SK-N-MC (cell line): ENCODE data around the gene SYNE1.

ENCODE experiments used
- DNase-seq: peaks from one replicate; pipeline ENCODE4 v3.0.0-alpha.2; 2011; ENCODE audit warnings: low read depth, low spot score
- H3K27ac ChIP-seq: fragments of 200-600 bp; sonication (generic); 2 replicates; pipeline ENCODE4 v1.5.1; 2016; ENCODE audit warnings: mixed run types
- H3K36me3 ChIP-seq: fragments of 200-600 bp; sonication (generic); 2 replicates; pipeline ENCODE4 v1.6.1; 2017; ENCODE audit warnings: antibody characterized with exemption, low read length, mixed read lengths; ENCODE audit not compliant: insufficient read depth
- H3K4me3 ChIP-seq: fragments of 200-600 bp; sonication (generic); 2 replicates; pipeline ENCODE4 v1.5.1; 2016
- H3K9ac ChIP-seq: fragments of 200-600 bp; sonication (generic); 2 replicates; pipeline ENCODE4 v1.8.0; 2017; ENCODE audit warnings: mixed run types, mixed read lengths; ENCODE audit not compliant: insufficient read length
- H3K9me3 ChIP-seq: fragments of 200-600 bp; sonication (generic); 2 replicates; pipeline ENCODE4 v1.6.1; 2017; ENCODE audit warnings: low read depth, mild to moderate bottlenecking, antibody characterized with exemption, low read length, moderate library complexity, mixed read lengths
- EZH2 ChIP-seq: fragments of 200-600 bp; sonication (generic); IDR thresholded peaks from one replicate; pipeline ENCODE4 v1.6.1; 2017; ENCODE audit warnings: antibody characterized with exemption
- FOXP2 ChIP-seq: optimal IDR thresholded peaks from 2 replicates; pipeline ENCODE3; 2011; ENCODE audit warnings: mild to moderate bottlenecking, moderate library complexity; ENCODE audit not compliant: insufficient read depth; ENCODE audit errors: extremely low read length, control extremely low read depth
- POLR2AphosphoS5 ChIP-seq: IDR thresholded peaks from 2 replicates; pipeline ENCODE4 v1.6.1; 2012; ENCODE audit warnings: mild to moderate bottlenecking, low read depth, low read length, borderline replicate concordance

The SYNE1 gene

GRCh38 chr6:152155792-152156191 lies 481.4 kb downstream of the SYNE1 start:
- Histone ChIP-seq H3K9me3 (no peaks in the 10 kb centered on the region), H3K27ac (no peak overlapping the region), H3K4me3 (no peak overlapping the region), H3K36me3 (no peaks in the 10 kb centered on the region), H3K9ac (no peak overlapping the region)
- TF ChIP-seq POLR2AphosphoS5, result no peak
- no peak for TF ChIP-seq FOXP2
- TF ChIP-seq EZH2, result no peak
- DNase-seq, result no peak

GRCh38 chr6:152154559-152155356 lies 482.4 kb downstream of the SYNE1 start:
- no peaks in the 10 kb centered on the region for H3K36me3 ChIP-seq
- DNase-seq, result no peak

GRCh38 chr6:152151920-152152319 lies 485.2 kb downstream of the SYNE1 start:
- H3K36me3 ChIP-seq, result no peaks in the 10 kb centered on the region; the same call in 1 of the 2 replicates
- no peak overlapping the region for H3K27ac ChIP-seq
- no peak overlapping the region for H3K9ac ChIP-seq
- no peaks in the 10 kb centered on the region for H3K9me3 ChIP-seq
- DNase-seq, result no peak
- TF ChIP-seq EZH2, result no peak
- H3K4me3 ChIP-seq, result no peak overlapping the region

More at GRCh38 chr6:152154559-152155356, 482.4 kb downstream of the SYNE1 start:
- H3K4me3 ChIP-seq, result no peak overlapping the region
- H3K27ac ChIP-seq, result no peak overlapping the region
- no peak overlapping the region for H3K9ac ChIP-seq
- no peaks in the 10 kb centered on the region for H3K9me3 ChIP-seq
- TF ChIP-seq FOXP2 (no peak), POLR2AphosphoS5 (no peak), EZH2 (no peak)

GRCh38 chr6:152150196-152150595 lies 487.0 kb downstream of the SYNE1 start:
- no peak overlapping the region for H3K27ac ChIP-seq
- H3K9ac ChIP-seq, result no peak overlapping the region
- no peak for TF ChIP-seq EZH2
- TF ChIP-seq POLR2AphosphoS5, result no peak
- TF ChIP-seq FOXP2, result no peak
- no peak for DNase-seq
- H3K36me3 ChIP-seq, result no peaks in the 10 kb centered on the region; the same call in 1 of the 2 replicates
- H3K9me3 ChIP-seq, result no peaks in the 10 kb centered on the region
- H3K4me3 ChIP-seq, result no peak overlapping the region

- Histone ChIP-seq H3K9me3 (no peaks in the 10 kb centered on the region), H3K9ac (no peak overlapping the region), H3K27ac (no peak overlapping the region), H3K4me3 (no peak overlapping the region), H3K36me3 (peaks cover 6% of the 10 kb centered on the region; the same call in 1 of the 2 replicates)
- TF ChIP-seq POLR2AphosphoS5, result no peak
- TF ChIP-seq FOXP2, result no peak
- no peak for TF ChIP-seq EZH2
- no peak for DNase-seq
These were observed 488.8 kb downstream of the SYNE1 start for GRCh38 chr6:152148412-152148811.

GRCh38 chr6:152147269-152147668 lies 489.9 kb downstream of the SYNE1 start:
- Histone ChIP-seq H3K27ac (no peak overlapping the region), H3K4me3 (no peak overlapping the region), H3K9me3 (no peaks in the 10 kb centered on the region), H3K36me3 (peaks cover 6% of the 10 kb centered on the region; the same call in 1 of the 2 replicates), H3K9ac (no peak overlapping the region)
- no peak for TF ChIP-seq FOXP2
- TF ChIP-seq EZH2, result no peak
- no peak for TF ChIP-seq POLR2AphosphoS5
- no peak for DNase-seq

- no peak for DNase-seq
- no peaks in the 10 kb centered on the region for H3K9me3 ChIP-seq
- H3K36me3 ChIP-seq, result peaks cover 6% of the 10 kb centered on the region; the same call in 1 of the 2 replicates
- H3K27ac ChIP-seq, result no peak overlapping the region
- no peak overlapping the region for H3K9ac ChIP-seq
- no peak for TF ChIP-seq EZH2
- TF ChIP-seq POLR2AphosphoS5, result no peak
- no peak for TF ChIP-seq FOXP2
- no peak overlapping the region for H3K4me3 ChIP-seq
These were observed 490.8 kb downstream of the SYNE1 start for GRCh38 chr6:152146385-152146784.

- H3K27ac ChIP-seq, result no peak overlapping the region
- no peak overlapping the region for H3K4me3 ChIP-seq
- H3K9me3 ChIP-seq, result no peaks in the 10 kb centered on the region
- no peak for TF ChIP-seq POLR2AphosphoS5
- TF ChIP-seq FOXP2, result no peak
- no peak for TF ChIP-seq EZH2
- no peak for DNase-seq
- peaks cover 6% of the 10 kb centered on the region; the same call in 1 of the 2 replicates for H3K36me3 ChIP-seq
- no peak overlapping the region for H3K9ac ChIP-seq
These were observed 493.8 kb downstream of the SYNE1 start for GRCh38 chr6:152143359-152143758.
